SH-SY5Y (cell line): ENCODE results near the gene MYH9.

Source experiments
- GATA2 ChIP-seq: IDR thresholded peaks from 2 replicates; pipeline ENCODE4 v1.6.1; 2011; ENCODE audit warnings: mild to moderate bottlenecking, low read depth, low read length
- GATA3 ChIP-seq: IDR thresholded peaks from 2 replicates; pipeline ENCODE4 v1.6.1; 2011; ENCODE audit warnings: low read depth, mild to moderate bottlenecking, low read length, moderate library complexity

Gene MYH9

GRCh38 chr22:36321797-36322601 lies 65.8 kb downstream of the MYH9 start:
- no peak for TF ChIP-seq GATA2
- no peak for TF ChIP-seq GATA3

DNA sequence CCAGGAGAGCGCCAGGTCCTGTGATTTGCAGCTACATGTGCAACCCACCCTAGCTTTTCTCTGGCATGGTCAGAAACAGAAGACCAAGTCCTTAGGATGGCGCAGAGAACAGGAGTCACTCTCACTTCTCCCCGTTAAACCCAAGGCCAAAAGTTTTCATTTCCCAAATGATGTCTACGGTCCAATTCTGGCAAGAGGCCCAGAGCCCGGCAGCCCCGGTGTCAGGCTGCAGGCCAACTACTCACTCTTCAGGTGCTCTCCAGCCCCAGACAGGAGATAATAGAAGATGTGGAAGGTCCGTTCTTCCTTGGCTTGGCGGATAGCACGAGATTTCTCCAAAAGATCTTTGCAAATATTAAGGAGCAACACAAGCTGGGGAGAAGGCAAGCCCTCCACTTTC lies 67.2 kb downstream of the MYH9 start:
- TF ChIP-seq GATA2 (no peak), GATA3 (no peak)

DNA sequence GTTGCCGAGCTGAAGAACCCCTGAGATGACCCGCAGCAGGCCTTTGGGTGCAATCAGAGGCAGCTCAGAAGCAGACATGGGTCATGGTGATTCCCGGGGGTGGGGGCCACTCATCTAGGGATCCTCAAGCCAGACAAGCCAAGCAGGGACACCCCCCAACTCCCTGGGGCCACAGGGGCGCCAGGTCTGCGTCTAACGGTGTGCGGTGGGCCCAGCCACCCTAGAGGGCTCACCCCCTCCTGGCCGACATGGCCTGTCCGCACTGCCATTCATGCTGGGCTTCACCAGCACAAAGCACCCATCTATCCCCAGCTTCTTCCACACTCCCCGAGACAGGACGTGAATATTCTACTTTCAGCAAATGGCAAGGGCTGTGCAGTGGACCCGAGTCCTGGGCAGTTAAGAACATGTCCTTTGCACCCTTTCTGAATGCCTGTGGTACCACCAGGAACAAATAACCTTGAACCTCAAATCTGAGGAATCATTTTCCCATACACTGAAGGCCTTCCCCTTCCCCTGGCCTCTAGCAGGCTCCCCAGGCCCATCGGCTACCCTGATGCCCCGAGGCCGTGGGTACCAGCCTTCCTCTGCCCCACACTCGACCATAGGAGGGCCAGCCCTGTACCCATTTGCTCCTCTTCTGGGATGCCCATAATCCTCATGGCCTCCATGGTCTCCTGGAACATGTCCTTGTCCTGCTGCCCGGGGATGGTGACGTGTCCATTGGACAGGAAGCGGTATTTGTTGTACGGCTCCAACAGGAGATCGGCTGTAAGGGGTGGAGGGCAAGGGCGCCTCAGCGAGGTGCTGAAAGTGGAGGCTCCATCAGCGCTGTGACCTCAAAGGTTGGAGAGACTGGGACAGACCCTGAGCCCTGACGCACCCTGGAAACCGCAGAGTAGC lies 67.9 kb downstream of the MYH9 start:
- TF ChIP-seq GATA3 (no peak), GATA2 (no peak)

GRCh38 chr22:36318442-36318841 lies 69.3 kb downstream of the MYH9 start:
- TF ChIP-seq GATA3 (no peak), GATA2 (no peak)

DNA sequence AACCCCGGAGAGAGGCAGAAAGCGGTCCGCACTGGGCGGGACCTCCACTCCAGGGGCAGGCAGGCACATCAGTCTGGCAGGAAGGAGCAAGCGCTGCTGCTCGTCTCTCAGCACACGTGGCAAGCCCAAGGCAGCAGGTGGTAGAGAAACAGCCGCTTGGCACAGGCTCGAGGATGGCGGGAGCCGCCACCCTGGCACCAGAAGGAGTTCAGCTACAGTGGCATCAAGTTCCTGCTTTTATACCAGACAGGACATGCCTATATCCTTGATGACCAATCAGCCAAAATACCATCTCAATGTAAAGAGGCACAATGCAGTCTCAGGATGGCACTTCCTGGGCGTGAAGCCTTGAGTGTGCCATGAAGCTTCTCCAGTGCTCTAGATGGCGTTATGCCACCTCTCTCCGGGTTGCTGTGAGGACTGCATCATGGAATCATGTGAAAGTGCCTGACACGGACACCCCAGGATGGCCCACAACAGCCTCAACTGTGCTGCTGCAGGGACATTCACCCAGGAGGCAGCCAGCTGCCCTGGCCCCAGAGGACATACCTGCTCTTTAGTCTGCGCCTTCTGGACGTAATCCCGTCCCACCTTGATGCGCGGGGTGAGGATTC lies 70.0 kb downstream of the MYH9 start:
- TF ChIP-seq GATA3 (no peak), GATA2 (no peak)

- TF ChIP-seq GATA2 = no peak
- no peak for TF ChIP-seq GATA3
Observed at GRCh38 chr22:36316419-36316818, 71.3 kb downstream of the MYH9 start.

DNA sequence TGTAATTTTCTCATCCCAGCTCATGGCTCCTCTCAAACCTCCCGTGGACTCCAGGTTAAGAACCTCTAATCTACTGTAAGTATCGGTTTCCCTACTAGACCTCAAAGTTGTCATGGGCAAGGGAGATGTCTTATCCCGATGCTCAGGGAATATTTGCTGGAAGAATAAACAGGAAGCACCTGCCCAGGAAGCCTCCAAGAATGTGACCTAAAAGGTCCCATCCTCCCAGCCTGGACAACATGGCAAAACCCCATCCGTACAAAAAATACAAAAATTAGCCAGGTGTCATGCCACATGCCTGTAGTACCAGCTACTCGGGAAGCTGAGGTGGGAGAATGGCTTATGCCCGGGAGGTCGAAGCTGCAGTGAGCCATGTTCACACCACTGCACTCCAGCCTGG lies 72.4 kb downstream of the MYH9 start:
- no peak for TF ChIP-seq GATA3
- no peak for TF ChIP-seq GATA2

GRCh38 chr22:36311386-36312085 lies 76.2 kb downstream of the MYH9 start:
- TF ChIP-seq GATA2 (no peak), GATA3 (no peak)

DNA sequence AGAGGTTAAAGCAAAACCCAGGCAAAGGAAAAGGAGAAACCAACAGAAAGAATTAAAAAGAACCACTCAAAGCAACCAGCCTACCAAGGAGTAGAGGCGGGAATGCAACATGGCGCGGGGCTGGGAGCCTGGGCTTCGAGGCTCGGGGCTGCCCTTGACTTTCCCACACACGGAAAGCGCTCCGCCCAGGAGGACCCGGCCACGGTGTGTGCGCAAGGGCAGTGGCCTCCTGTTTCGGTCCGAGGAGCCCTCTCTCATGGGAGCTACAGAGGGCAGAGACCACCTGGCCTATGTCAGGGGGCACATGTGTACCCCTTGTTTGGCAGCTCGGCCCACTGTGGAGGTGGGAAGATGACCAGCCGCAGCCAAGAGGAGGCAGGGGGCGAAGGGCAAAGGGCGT lies 78.9 kb downstream of the MYH9 start:
- TF ChIP-seq GATA3 (no peak), GATA2 (no peak)

- TF ChIP-seq GATA2 = no peak
- TF ChIP-seq GATA3 = no peak
Observed at GRCh38 chr22:36306227-36306626, 81.5 kb downstream of the MYH9 start.

- no peak for TF ChIP-seq GATA3
- TF ChIP-seq GATA2 = no peak
Observed at GRCh38 chr22:36305813-36306212, 82.0 kb downstream of the MYH9 start.

DNA sequence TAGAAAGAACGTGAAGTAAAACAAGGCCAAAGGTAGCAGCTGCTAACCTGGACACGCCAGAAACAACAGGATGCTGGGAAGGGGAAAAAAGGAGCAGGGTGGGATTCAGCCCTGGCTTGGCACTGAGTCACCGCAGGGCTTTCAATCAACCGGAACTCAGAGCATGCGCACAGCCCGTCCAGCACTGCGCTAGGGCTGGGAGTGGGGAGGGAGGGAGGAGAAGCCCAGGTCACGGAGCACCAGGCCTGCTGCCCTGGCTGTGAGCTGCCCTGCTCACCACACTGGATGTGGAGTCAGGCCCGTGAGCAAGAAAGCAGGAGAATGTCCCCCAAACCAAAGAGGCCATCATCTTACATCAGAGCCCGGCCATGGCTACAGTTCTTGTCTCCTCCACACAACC lies 83.3 kb downstream of the MYH9 start:
- TF ChIP-seq GATA3 = no peak
- TF ChIP-seq GATA2 = no peak

GRCh38 chr22:36303874-36304273 lies 83.9 kb downstream of the MYH9 start:
- TF ChIP-seq GATA2 (no peak), GATA3 (no peak)

DNA sequence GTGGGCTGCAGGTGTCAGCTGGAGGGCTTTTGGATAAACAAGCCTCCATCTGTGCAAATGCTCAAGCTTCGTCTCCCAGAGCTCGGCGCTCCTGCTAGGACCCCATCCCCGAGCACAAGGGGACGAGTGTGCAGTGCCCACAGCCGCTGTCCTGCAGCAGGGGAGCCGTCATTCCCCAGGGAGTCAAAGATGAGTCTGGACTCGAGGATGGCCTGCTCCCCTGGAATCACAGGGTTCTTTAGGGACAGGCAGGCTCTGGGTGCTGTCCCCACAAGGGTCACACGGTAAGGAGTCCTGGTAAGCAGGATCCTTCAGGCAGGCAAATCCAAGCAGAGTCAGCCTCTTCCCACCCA lies 84.7 kb downstream of the MYH9 start:
- TF ChIP-seq GATA3 (no peak), GATA2 (no peak)
